Mesenchymal stem cell (in vitro differentiated cells and primary cell): ENCODE data around the gene ZFP92.
A peak's percentile ranks its signal among the peaks of the same experiment; 100 is the strongest.

Experiments used
- DNase-seq: peaks from one replicate; pipeline ENCODE4 v3.0.0-alpha.2; 2013
- H2AFZ ChIP-seq: one replicate; pipeline ENCODE4 v1.6.1; 2013; ENCODE audit warnings: low read depth, mild to moderate bottlenecking, control low read depth, inconsistent platforms, low read length, moderate library complexity
- H2AK5ac ChIP-seq: 2 replicates; pipeline ENCODE4 v1.6.1; 2013; ENCODE audit warnings: low read length, moderate library complexity, mild to moderate bottlenecking, inconsistent platforms; ENCODE audit not compliant: severe bottlenecking
- H2BK120ac ChIP-seq: one replicate; pipeline ENCODE4 v1.6.1; 2013; ENCODE audit warnings: low read depth, mild to moderate bottlenecking, inconsistent platforms, low read length, moderate library complexity
- H2BK12ac ChIP-seq, 2 experiments: one replicate each; pipeline ENCODE4 v1.6.1; 2013; ENCODE audit warnings: inconsistent platforms in 2 of 2, low read length in 2 of 2, mild to moderate bottlenecking in 2 of 2, moderate library complexity in 2 of 2, control low read depth in 1 of 2
- H2BK15ac ChIP-seq: one replicate; pipeline ENCODE4 v1.6.1; 2013; ENCODE audit warnings: mild to moderate bottlenecking, low read depth, inconsistent platforms; ENCODE audit not compliant: poor library complexity, severe bottlenecking
- H2BK5ac ChIP-seq: 2 replicates; pipeline ENCODE4 v1.6.1; 2013; ENCODE audit warnings: low read depth, mild to moderate bottlenecking, low read length, control low read depth, inconsistent platforms; ENCODE audit not compliant: poor library complexity, severe bottlenecking
- H3K14ac ChIP-seq, 2 experiments: one replicate each; pipeline ENCODE4 v1.6.1; 2013; ENCODE audit warnings: inconsistent platforms in 2 of 2, low read length in 2 of 2, control low read depth in 1 of 2, mild to moderate bottlenecking in 1 of 2, moderate library complexity in 1 of 2
- H3K18ac ChIP-seq, 2 experiments: one replicate each; pipeline ENCODE4 v1.6.1; 2013; ENCODE audit warnings: inconsistent platforms in 2 of 2, low read length in 2 of 2, control low read depth in 1 of 2, low read depth in 1 of 2, mild to moderate bottlenecking in 1 of 2
- H3K23ac ChIP-seq, 2 experiments: one replicate each; pipeline ENCODE4 v1.6.1; 2013; ENCODE audit warnings: inconsistent platforms in 2 of 2, low read length in 2 of 2, mild to moderate bottlenecking in 2 of 2, moderate library complexity in 2 of 2, control low read depth in 1 of 2
- H3K27ac ChIP-seq: 2 replicates; pipeline ENCODE4 v1.5.1; 2013; ENCODE audit warnings: mild to moderate bottlenecking, moderate library complexity, low read length, control low read depth, inconsistent platforms; ENCODE audit not compliant: poor library complexity, severe bottlenecking
- H3K27me3 ChIP-seq, 2 experiments: 2 replicates each; pipeline versions ENCODE4 v1.6.1 to v1.7.0; 2013; ENCODE audit warnings: low read length in 2 of 2, mild to moderate bottlenecking in 2 of 2, moderate library complexity in 2 of 2, control low read depth in 1 of 2, inconsistent platforms in 1 of 2; ENCODE audit not compliant: control insufficient read depth in 1 of 2, insufficient read depth in 1 of 2
- H3K36me3 ChIP-seq, 2 experiments: 2 replicates each; pipeline versions ENCODE4 v1.6.1 to v1.7.0; 2013; ENCODE audit warnings: low read length in 2 of 2, control low read depth in 1 of 2, inconsistent platforms in 1 of 2, low read depth in 1 of 2, mild to moderate bottlenecking in 1 of 2; ENCODE audit not compliant: insufficient read depth in 2 of 2, control insufficient read depth in 1 of 2
- H3K4ac ChIP-seq, 2 experiments: one replicate each; pipeline ENCODE4 v1.6.1; 2013; ENCODE audit warnings: inconsistent platforms in 2 of 2, low read length in 2 of 2, mild to moderate bottlenecking in 2 of 2, moderate library complexity in 2 of 2, control low read depth in 1 of 2, low read depth in 1 of 2
- H3K4me1 ChIP-seq: 2 replicates; pipeline ENCODE4 v1.6.1; 2013; ENCODE audit warnings: low read depth, low read length, control low read depth; ENCODE audit not compliant: control insufficient read depth, insufficient read depth
- H3K4me2 ChIP-seq: 2 replicates; pipeline ENCODE4 v1.6.1; 2013; ENCODE audit warnings: low read length, mild to moderate bottlenecking, inconsistent platforms; ENCODE audit not compliant: poor library complexity, severe bottlenecking
- H3K4me3 ChIP-seq, 2 experiments: 2 replicates each; pipeline versions ENCODE4 v1.5.1 to v1.7.0; 2013; ENCODE audit warnings: low read length in 2 of 2, mild to moderate bottlenecking in 2 of 2, control low read depth in 1 of 2, low read depth in 1 of 2; ENCODE audit not compliant: insufficient read depth in 1 of 2
- H3K79me1 ChIP-seq: replicated peaks from 2 replicates; pipeline ENCODE4 v1.6.1; 2013; ENCODE audit warnings: mild to moderate bottlenecking, control low read depth, low read length, inconsistent platforms; ENCODE audit not compliant: poor library complexity, severe bottlenecking
- H3K9ac ChIP-seq: 2 replicates; pipeline ENCODE4 v1.7.0; 2013; ENCODE audit warnings: mild to moderate bottlenecking, low read length, moderate library complexity
- H3K9me3 ChIP-seq: 2 replicates; pipeline ENCODE4 v1.7.0; 2013; ENCODE audit warnings: mild to moderate bottlenecking, low read length; ENCODE audit not compliant: control insufficient read depth
- H4K8ac ChIP-seq: one replicate; pipeline ENCODE4 v1.6.1; 2013; ENCODE audit warnings: inconsistent platforms, mild to moderate bottlenecking, low read length, moderate library complexity
- H4K91ac ChIP-seq: one replicate; pipeline ENCODE4 v1.6.1; 2013; ENCODE audit warnings: mild to moderate bottlenecking, low read length, inconsistent platforms
- WGBS: methylation state at CpG from one replicate; pipeline ENCODE4 v1.1.7; 2013; ENCODE audit warnings: mixed read lengths; 5-methylcytosine and 5-hydroxymethylcytosine counted together

Gene ZFP92

GRCh38 chrX:153457136-153457825, 46.0 kb downstream of the ZFP92 start:
- H3K27ac ChIP-seq: no peak overlapping the region
- no peaks in the 10 kb centered on the region for H3K9me3 ChIP-seq
- H3K36me3 ChIP-seq: peaks cover 4 to 44% of the 10 kb centered on the region in 2 experiments
- no peak overlapping the region for H3K14ac ChIP-seq
- H2AFZ ChIP-seq: no peak overlapping the region
- no peak for DNase-seq
- H3K4ac ChIP-seq: no peak overlapping the region
- WGBS: 97% methylated on average over 17 of the region's 18 CpGs
- no peak overlapping the region for H2AK5ac ChIP-seq
- H4K8ac ChIP-seq: no peak overlapping the region
- no peak overlapping the region for H2BK12ac ChIP-seq
- H3K4me3 ChIP-seq: no peak overlapping the region
- no peak overlapping the region for H3K4me2 ChIP-seq
- no peak overlapping the region for H3K18ac ChIP-seq
- H2BK5ac ChIP-seq: no peak overlapping the region
- H4K91ac ChIP-seq: no peak overlapping the region
- H2BK120ac ChIP-seq: no peak overlapping the region
- H3K4me1 ChIP-seq: peaks cover 10% of the 10 kb centered on the region
- no peak overlapping the region for H3K23ac ChIP-seq
- H3K27me3 ChIP-seq: peaks cover 0 to 7% of the 10 kb centered on the region in 2 experiments
- no peak overlapping the region for H3K9ac ChIP-seq
- H3K79me1 ChIP-seq: peaks cover 1% of the 10 kb centered on the region
- H2BK15ac ChIP-seq: no peak overlapping the region

- H3K79me1 ChIP-seq: peaks cover 1% of the 10 kb centered on the region
- peaks cover 12% of the 10 kb centered on the region for H3K4me1 ChIP-seq
- H3K23ac ChIP-seq: no peak overlapping the region
- H3K14ac ChIP-seq: no peak overlapping the region
- no peak overlapping the region for H4K91ac ChIP-seq
- H2BK5ac ChIP-seq: no peak overlapping the region
- H3K4me3 ChIP-seq: no peak overlapping the region
- no peak overlapping the region for H3K4me2 ChIP-seq
- no peak for DNase-seq
- no peak overlapping the region for H2BK15ac ChIP-seq
- H3K36me3 ChIP-seq: peaks cover 4 to 47% of the 10 kb centered on the region in 2 experiments
- WGBS: 90% methylated on average over 12 of the region's 17 CpGs
- H3K9ac ChIP-seq: no peak overlapping the region
- no peak overlapping the region for H2AFZ ChIP-seq
- H3K27me3 ChIP-seq: peaks cover 0 to 12% of the 10 kb centered on the region in 2 experiments
- no peak overlapping the region for H2BK120ac ChIP-seq
- H3K18ac ChIP-seq: no peak overlapping the region
- no peaks in the 10 kb centered on the region for H3K9me3 ChIP-seq
- H2AK5ac ChIP-seq: no peak overlapping the region
- no peak overlapping the region for H2BK12ac ChIP-seq
- H4K8ac ChIP-seq: no peak overlapping the region
- H3K27ac ChIP-seq: no peak overlapping the region
- H3K4ac ChIP-seq: no peak overlapping the region
These were observed 46.7 kb downstream of the ZFP92 start for GRCh38 chrX:153457827-153458466.

GRCh38 chrX:153458476-153458875, 47.2 kb downstream of the ZFP92 start:
- Histone ChIP-seq H2BK5ac (no peak overlapping the region), H3K4me3 (no peak overlapping the region), H2BK12ac (no peak overlapping the region), H4K8ac (no peak overlapping the region), H3K9ac (no peak overlapping the region), H3K23ac (no peak overlapping the region), H3K27me3 (peaks cover 0 to 12% of the 10 kb centered on the region in 2 experiments), H2BK120ac (no peak overlapping the region), H3K79me1 (peaks cover 1% of the 10 kb centered on the region), H2AK5ac (no peak overlapping the region), H3K18ac (no peak overlapping the region), H3K4ac (no peak overlapping the region), H3K4me1 (peaks cover 12% of the 10 kb centered on the region), H2AFZ (no peak overlapping the region), H3K14ac (no peak overlapping the region), H4K91ac (no peak overlapping the region), H3K4me2 (no peak overlapping the region), H3K9me3 (no peaks in the 10 kb centered on the region), H3K27ac (no peak overlapping the region), H2BK15ac (no peak overlapping the region), H3K36me3 (peaks cover 4 to 50% of the 10 kb centered on the region in 2 experiments)
- 86% methylated on average over 3 of the region's 4 CpGs for WGBS
- no peak for DNase-seq

GRCh38 chrX:153459986-153460385, 48.7 kb downstream of the ZFP92 start:
- Histone ChIP-seq H3K4me2 (no peak overlapping the region), H3K4me1 (peaks cover 12% of the 10 kb centered on the region), H3K4ac (no peak overlapping the region), H2BK12ac (no peak overlapping the region), H2AK5ac (no peak overlapping the region), H3K18ac (no peak overlapping the region), H3K36me3 (peaks cover 4 to 51% of the 10 kb centered on the region in 2 experiments), H3K23ac (no peak overlapping the region), H2BK15ac (no peak overlapping the region), H4K8ac (no peak overlapping the region), H3K14ac (no peak overlapping the region), H3K9ac (no peak overlapping the region), H2BK5ac (peak overlapping the region; percentile 24), H2BK120ac (no peak overlapping the region), H3K4me3 (no peak overlapping the region), H3K9me3 (no peaks in the 10 kb centered on the region), H2AFZ (no peak overlapping the region), H3K27ac (peak overlapping the region; percentile 82), H4K91ac (no peak overlapping the region), H3K79me1 (peaks cover 1% of the 10 kb centered on the region), H3K27me3 (peaks cover 0 to 15% of the 10 kb centered on the region in 2 experiments)
- peak; percentile 38 for DNase-seq
- WGBS: 96% methylated on average over 3 of the region's 4 CpGs
